Cerebellar cortex (tissue), 1 donor: ENCODE results near the gene VAPA.

Source experiments
- DNase-seq: peaks from one replicate; pipeline ENCODE4 v3.0.0-alpha.2; 2015; ENCODE audit warnings: low spot score

The VAPA gene

GRCh38 chr18:9975658-9976057 is 61.8 kb downstream of the VAPA start:
- no peak for DNase-seq

DNA sequence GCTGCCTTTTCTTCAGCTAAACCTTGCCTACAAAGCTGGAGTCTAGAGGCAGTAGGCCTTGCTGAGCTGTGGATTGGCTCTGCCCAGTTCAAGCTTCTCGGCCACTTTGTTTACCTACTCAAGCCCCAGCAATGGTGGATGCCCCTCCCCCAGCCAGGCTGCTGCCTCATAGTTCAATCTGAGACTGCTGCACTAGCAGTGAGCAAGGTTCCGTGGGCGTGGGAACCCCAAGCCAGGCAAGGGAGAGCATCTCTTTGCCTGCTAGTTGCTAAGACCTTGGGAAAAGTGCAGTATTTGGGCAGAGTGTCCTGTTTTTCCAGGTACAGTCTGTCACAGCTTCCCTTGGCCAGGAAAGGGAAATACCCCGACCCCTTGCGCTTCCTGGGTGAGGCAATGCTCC is 68.9 kb downstream of the VAPA start:
- DNase-seq: no peak

DNA sequence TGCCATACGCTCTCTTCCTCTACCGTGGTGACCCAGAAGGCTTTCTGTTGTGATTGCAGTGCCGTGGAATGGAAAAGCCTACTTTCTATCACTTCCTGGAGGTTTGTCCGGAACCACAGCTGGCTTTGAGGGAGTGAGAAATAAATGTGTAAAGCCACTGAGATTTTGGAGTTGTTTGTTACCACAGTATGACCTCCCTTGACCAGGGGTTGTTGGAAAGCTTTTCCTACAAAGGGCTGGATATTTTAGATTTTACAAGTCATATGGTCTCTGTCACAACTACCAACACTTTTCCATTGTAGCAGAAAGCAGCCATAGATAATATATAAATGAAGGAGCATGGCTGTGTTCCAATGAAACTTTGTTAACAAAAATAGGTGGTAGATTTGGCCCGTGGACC is 70.3 kb downstream of the VAPA start:
- DNase-seq: no peak

DNA sequence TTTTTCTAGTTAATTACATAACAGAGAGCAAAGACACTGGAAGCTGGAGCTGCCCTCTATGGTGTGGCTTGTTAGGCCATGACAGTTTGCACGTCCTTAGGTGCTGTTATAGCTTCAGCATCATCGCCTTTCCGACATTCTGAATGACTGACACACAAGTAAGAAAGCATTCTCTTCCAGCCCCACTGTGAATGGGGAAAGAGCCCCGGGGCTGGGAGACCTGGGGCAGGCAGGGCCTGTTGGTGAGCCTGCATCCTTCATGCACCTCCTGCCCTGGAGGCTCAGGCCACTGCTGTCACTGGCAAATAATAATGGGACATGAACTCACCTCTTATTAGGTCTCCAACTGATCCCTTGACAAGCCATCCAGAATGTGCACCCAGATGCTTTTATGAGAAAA is 71.8 kb downstream of the VAPA start:
- DNase-seq: no peak

- no peak for DNase-seq
Observed at GRCh38 chr18:9986156-9986930, 72.5 kb downstream of the VAPA start.

GRCh38 chr18:9987345-9987744 is 73.5 kb downstream of the VAPA start:
- DNase-seq: no peak

DNA sequence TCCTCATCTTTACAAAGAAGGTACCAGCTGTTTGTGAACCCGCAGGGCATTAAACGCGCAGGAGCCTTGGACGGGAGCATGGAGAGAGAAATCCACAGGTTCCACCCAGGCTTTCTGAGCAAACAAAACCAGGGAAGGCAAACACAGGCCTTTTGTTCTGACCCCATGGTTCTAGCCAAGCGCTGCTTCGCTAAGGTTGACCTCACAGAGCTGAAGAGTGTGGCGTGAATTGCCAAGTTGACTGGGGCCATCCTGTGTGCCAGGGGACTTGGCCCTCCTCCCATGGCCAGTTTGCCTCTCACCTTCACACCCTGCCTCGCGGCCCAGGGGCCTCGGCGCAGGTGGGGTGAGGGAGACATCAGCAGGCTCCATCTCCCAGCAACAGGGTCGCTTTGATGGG is 74.1 kb downstream of the VAPA start:
- DNase-seq: no peak

DNA sequence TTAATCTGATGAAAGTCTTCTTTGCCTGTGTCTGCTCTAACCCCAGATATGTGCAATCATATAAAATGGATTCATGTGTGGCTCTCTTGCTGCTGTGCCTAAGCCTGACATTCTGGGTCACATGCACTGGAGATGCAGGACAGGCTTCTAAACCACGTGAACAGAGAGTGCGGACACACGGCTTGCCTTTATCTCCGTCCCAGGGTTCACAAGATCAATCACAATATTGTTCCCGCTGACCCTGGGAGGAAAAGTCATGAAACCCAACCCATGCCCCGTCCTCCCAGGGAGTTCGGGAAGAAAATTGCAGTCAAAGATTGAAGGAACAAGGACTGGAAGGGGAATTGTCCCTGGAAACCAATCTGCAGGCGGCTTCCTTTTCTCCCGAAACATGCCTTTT is 74.8 kb downstream of the VAPA start:
- no peak for DNase-seq

GRCh38 chr18:9989481-9989880 is 75.7 kb downstream of the VAPA start:
- no peak for DNase-seq

DNA sequence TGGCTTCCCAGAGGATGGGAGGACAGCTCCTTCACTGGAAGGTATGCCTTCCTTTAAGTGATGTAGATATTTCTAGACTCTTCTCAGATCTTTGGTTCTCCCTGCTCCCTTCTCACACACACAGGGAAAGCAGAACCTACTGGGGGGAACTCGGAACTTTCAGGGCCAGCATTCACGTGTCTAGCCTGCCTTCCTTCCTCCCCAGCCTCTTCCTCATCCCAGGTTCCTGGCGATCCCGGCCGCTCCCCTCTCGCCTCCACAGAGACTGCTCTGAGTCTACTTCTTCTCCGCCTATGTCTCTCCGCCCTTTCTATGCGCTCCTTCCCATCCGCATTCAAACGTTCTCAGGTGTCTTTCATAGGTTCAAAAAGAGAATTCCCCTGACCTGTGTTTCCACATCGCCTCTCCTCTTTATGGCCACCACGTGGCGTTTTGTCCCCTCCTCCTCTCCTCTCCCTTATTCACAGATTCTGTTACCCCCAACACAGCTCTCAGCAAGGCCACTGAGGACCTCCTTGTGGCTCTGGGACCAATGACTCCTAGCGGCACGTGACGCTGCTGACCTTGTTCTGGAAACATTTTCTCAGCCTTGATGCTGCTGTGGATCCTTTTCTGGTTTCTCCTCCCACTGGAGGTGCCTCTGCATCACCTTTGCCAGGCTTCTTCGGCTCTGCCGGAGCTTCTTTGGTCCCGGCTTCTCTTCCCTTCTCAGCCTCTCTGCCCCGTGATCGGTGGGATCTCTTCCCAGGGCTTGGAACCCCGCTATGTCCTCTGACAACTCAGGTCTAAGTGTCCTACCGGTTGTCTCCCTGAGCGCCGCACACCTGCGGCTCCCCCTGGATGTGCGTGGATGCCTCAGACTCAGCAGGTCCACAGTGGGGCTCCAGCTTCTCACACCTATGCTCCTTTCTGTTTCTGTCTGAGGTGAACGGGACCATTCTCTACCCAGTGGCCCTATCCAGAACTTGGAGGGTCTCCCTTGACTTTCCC is 77.5 kb downstream of the VAPA start:
- DNase-seq: no peak

DNA sequence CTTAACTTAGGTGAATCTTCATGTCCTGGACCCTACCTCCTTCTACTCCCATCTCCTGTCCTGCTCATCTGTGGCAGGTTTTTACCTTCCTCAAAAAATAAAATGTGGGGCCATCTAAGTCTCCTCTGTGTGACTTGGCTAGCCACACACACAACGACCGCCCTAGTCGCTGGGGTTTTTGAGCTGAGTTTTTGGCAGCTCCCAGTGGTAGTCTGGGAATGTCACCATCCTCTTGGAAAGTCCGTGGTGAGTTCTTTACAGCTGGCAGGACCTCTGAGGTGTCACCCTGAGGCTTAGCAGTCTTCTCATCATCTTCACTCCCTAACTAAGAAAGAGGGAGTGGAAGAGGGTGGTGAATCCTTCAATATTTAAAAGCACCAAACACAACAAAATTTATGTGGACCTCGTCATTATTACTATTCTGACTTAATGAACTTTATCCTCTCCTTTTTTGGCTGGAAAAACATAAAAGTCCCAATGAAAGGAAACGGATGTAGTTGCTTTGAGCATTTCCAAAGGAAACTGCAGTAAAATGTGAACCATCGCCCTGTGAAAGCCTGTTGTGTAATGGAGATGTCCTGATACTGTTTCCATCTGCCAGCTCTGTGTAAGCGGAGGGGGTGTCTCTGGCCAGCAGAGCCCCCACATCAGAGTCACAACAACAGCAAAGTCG is 78.6 kb downstream of the VAPA start:
- no peak for DNase-seq

DNA sequence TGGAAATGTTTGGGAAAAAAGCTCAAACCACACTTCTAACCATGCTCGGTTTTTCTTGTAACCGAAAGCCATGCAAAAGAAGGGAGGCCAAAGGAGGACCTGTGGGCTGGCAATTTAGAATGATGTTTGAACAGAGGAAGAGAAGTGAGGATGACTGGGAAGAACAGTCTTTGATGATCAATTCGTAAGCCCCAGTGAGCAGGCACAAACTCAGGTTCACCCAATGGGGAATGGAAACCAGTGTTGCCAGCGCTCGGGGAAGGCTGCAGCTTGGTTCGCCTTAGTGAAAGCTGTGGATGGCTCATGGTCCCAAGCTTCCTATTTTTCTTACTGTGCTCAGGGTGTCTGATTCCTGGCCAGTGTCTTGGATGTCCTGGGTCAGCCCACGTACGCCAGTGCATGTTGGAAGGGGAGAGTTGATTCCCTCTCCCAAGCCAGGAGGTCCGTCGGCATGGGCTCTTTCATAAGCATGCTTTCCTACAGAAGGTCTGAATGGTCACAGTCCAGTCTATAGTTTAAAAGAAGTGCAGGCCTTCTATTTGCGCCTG is 79.2 kb downstream of the VAPA start:
- DNase-seq: no peak

- no peak for DNase-seq
Observed at GRCh38 chr18:9993521-9994025, 79.8 kb downstream of the VAPA start.

DNA sequence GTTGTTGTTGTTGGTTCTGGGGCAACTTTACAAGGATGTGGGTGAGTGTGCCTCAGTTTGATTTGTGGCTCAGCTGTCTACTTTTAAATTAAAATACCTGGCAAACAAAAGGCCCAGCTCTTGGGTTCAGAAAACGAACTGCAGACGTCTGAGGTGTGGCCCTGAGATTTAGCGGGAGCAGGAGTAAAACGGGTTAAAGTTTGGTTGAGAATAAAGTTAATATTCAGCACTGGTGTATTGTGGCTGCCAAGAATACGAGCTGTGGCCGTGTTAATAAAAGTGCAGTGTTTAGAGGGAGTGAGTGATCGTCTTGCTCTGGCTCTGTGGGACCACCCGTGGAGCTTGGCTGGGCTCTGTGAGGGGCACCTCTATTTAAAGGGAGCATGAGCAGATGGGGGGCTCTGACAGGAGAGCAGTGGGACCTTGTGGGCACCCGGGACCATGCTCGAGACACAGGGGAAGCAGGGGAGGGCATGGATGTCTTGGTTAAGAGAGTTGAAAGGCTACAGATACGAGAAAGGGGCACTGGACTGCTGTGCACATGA is 80.3 kb downstream of the VAPA start:
- DNase-seq: no peak

DNA sequence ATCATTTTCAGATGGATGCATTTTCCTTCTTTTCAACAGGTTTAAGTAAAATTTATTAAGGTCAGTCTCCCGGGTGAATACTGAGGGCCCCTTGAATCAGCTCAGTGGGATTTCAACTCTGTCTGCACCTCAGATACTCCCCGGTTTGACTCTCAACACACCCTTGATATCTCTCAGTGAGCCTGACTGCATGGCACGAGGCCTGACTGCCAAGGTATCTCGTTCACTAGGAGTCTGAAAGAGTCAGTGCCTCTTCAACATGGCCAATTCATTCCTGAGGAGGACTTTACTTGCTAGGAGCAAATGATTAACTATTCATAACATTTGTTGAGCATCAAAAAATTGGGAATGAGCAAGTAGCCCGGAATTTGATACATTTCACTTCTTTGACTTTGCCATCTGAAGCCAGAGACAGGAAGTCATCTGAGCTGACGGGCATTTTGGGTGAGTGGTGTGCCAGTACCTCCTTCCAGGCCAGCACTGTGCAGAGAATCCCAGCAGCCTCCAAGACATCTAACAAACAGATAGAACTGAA is 81.0 kb downstream of the VAPA start:
- DNase-seq: no peak

DNA sequence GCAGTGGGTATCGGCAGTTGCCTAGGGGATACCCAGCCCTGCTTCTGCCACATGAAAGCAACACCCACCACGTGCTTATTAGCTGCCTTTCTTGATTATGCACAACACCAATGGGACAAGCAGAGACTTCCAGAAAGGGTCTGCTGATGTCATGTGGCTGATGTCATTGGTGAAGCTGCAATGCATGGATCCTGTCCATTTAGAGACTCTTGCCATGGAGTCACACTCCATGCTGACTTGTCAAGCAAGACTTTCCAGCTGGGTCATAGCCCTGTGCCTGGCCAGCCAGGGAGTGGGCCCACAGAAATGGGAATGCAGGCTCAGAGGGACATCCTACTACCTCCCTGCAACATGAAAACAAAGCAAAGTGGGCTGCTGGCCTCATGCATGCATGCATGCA is 81.8 kb downstream of the VAPA start:
- DNase-seq: no peak

DNA sequence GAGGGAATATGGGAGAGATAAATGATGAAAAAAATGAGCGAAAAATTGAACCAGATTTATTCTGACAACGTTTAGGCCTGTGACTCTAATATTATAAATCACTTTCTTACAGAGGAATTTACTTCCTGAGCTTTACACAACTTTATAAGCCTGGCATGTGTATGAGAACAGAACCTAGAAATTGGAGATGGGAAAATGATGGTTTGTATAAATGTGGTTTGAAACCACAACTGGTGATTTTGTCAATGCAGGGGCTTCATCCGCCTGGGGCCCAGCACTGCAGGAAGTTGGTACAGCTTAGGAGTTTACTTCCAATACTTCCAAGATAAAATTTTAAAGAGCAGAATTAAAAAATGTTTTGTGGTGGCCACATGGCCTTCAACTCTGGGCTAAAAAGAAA is 82.3 kb downstream of the VAPA start:
- no peak for DNase-seq

DNA sequence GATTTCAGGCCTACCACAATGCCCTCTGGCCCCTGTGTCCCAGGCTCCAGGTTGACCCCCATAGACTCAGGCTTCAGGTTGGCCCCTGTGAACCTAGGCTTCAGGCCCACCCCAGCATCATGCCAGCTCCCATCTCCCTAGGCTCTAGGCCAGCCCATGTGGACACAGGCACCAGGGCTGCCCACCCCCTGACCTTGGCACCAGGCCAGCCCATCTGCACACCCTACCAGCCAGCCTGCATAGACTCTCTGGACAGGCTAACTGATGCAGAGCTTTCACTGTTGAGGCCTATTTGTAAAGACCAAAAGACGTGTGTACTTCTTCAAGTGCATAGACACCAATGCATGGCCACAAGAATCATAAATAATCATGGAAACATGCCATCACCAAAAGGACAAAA is 83.9 kb downstream of the VAPA start:
- DNase-seq: no peak

GRCh38 chr18:9998330-9998729 is 84.5 kb downstream of the VAPA start:
- no peak for DNase-seq

GRCh38 chr18:10002280-10002679 is 88.5 kb downstream of the VAPA start:
- no peak for DNase-seq

DNA sequence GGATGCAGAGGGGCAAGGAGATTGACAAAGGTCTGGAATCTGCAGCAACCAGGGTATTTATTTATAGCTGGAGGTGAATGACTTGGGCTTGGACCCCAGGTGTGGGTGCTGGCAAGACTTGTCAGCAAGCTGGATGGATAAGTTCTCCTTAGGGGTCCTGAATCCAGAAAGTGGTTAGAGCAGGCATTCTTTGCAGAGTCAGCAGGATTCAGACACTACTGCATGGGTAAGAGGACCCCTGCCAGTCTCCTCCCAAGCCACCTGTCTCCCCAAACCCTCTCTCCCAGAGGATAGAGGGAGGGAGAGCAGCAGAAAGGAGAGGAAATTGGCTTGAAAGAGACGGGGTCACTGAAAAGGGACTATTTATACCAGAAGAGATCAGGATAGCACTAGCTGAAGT is 89.5 kb downstream of the VAPA start:
- no peak for DNase-seq

GRCh38 chr18:10003866-10004265 is 90.0 kb downstream of the VAPA start:
- no peak for DNase-seq
